H9 (cell line): ENCODE data around the gene DAPK1. TPM values are rescaled to one million over a fixed set of nuclear protein-coding genes. Genes with fewer than 3 reads are reported as not detected.
A peak's percentile ranks its signal among the peaks of the same experiment; 100 is the strongest.

ENCODE experiments used
- DNase-seq: peaks from one replicate; pipeline ENCODE4 v3.0.0-alpha.2; 2017
- H2AFZ ChIP-seq: one replicate; pipeline ENCODE4 v1.6.1; 2013; ENCODE audit warnings: mild to moderate bottlenecking, low read length, control low read depth, moderate library complexity
- H2AK5ac ChIP-seq: 2 replicates; pipeline ENCODE4 v1.6.1; 2013; ENCODE audit warnings: low read length, control low read depth, mixed read lengths; ENCODE audit not compliant: insufficient read length
- H2BK120ac ChIP-seq: one replicate; pipeline ENCODE4 v1.6.1; 2013; ENCODE audit warnings: low read depth, mild to moderate bottlenecking, low read length, control low read depth, inconsistent platforms; ENCODE audit not compliant: poor library complexity, severe bottlenecking
- H2BK12ac ChIP-seq: 2 replicates; pipeline ENCODE4 v1.6.1; 2013; ENCODE audit warnings: low read length, control low read depth, mixed read lengths, low read depth; ENCODE audit not compliant: insufficient read length
- H2BK15ac ChIP-seq: 2 replicates; pipeline ENCODE4 v1.6.1; 2013; ENCODE audit warnings: low read depth, low read length, control low read depth
- H2BK20ac ChIP-seq: one replicate; pipeline ENCODE4 v1.6.1; 2013; ENCODE audit warnings: low read depth, mild to moderate bottlenecking, low read length, control low read depth, inconsistent platforms; ENCODE audit not compliant: poor library complexity, severe bottlenecking
- H2BK5ac ChIP-seq: 2 replicates; pipeline ENCODE4 v1.6.1; 2013; ENCODE audit warnings: low read length, control low read depth, mixed read lengths; ENCODE audit not compliant: insufficient read length
- H3K14ac ChIP-seq: 2 replicates; pipeline ENCODE4 v1.6.1; 2013; ENCODE audit warnings: low read length, control low read depth; ENCODE audit not compliant: insufficient read depth
- H3K18ac ChIP-seq: 2 replicates; pipeline ENCODE4 v1.6.1; 2013; ENCODE audit warnings: low read depth, mild to moderate bottlenecking, mixed read lengths, low read length, control low read depth; ENCODE audit not compliant: insufficient read length
- H3K23ac ChIP-seq: 2 replicates; pipeline ENCODE4 v1.6.1; 2013; ENCODE audit warnings: low read length, control low read depth, mixed read lengths, low read depth; ENCODE audit not compliant: insufficient read length
- H3K23me2 ChIP-seq: 2 replicates; pipeline ENCODE4 v1.6.1; 2013; ENCODE audit warnings: low read depth, mild to moderate bottlenecking, mixed read lengths, low read length, control low read depth; ENCODE audit not compliant: insufficient read length, poor library complexity, severe bottlenecking
- H3K27ac ChIP-seq: 2 replicates; pipeline ENCODE4 v1.5.1; 2013; ENCODE audit warnings: low read length, control low read depth, mixed read lengths, low read depth; ENCODE audit not compliant: insufficient read length
- H3K27me3 ChIP-seq: 2 replicates; pipeline ENCODE4 v1.6.1; 2013; ENCODE audit warnings: low read length, control low read depth, inconsistent platforms; ENCODE audit not compliant: insufficient read depth
- H3K4ac ChIP-seq: 2 replicates; pipeline ENCODE4 v1.6.1; 2013; ENCODE audit warnings: low read depth, mild to moderate bottlenecking, control low read depth, inconsistent platforms, low read length, moderate library complexity
- H3K4me1 ChIP-seq: 2 replicates; pipeline ENCODE4 v1.6.1; 2013; ENCODE audit warnings: low read length, control low read depth, inconsistent platforms; ENCODE audit not compliant: insufficient read depth
- H3K4me2 ChIP-seq: 2 replicates; pipeline ENCODE4 v1.6.1; 2013; ENCODE audit warnings: low read length, control low read depth, mixed read lengths; ENCODE audit not compliant: insufficient read length, insufficient read depth
- H3K56ac ChIP-seq: 2 replicates; pipeline ENCODE4 v1.6.1; 2013; ENCODE audit warnings: low read depth, mild to moderate bottlenecking, mixed read lengths, low read length, control low read depth; ENCODE audit not compliant: insufficient read length
- H3K79me1 ChIP-seq: 2 replicates; pipeline ENCODE4 v1.6.1; 2013; ENCODE audit warnings: low read depth, mild to moderate bottlenecking, moderate library complexity, low read length, control low read depth, inconsistent platforms; ENCODE audit not compliant: insufficient read depth, poor library complexity, severe bottlenecking
- H3K79me2 ChIP-seq: 2 replicates; pipeline ENCODE4 v1.6.1; 2013; ENCODE audit warnings: low read length, control low read depth, inconsistent platforms; ENCODE audit not compliant: insufficient read depth
- H3K9ac ChIP-seq: 2 replicates; pipeline ENCODE4 v1.6.1; 2013; ENCODE audit warnings: low read length, control low read depth, mixed read lengths; ENCODE audit not compliant: insufficient read length; ENCODE audit errors: extremely low read depth
- H3K9me3 ChIP-seq: one replicate; pipeline ENCODE4 v1.6.1; 2013; ENCODE audit warnings: low read depth, low read length, inconsistent platforms; ENCODE audit not compliant: control insufficient read depth
- H3T11ph ChIP-seq: one replicate; pipeline ENCODE4 v1.6.1; 2013; ENCODE audit warnings: mild to moderate bottlenecking, low read length, control low read depth, inconsistent platforms
- H4K20me1 ChIP-seq: one replicate; pipeline ENCODE4 v1.6.1; 2013; ENCODE audit not compliant: control insufficient read depth, insufficient read length, insufficient read depth
- H4K5ac ChIP-seq: 2 replicates; pipeline ENCODE4 v1.6.1; 2013; ENCODE audit warnings: low read depth, mild to moderate bottlenecking, mixed read lengths, low read length, control low read depth; ENCODE audit not compliant: insufficient read length
- H4K8ac ChIP-seq: replicated peaks from 2 replicates; pipeline ENCODE4 v1.6.1; 2013; ENCODE audit warnings: low read length, control low read depth, mixed read lengths, low read depth; ENCODE audit not compliant: insufficient read length
- H4K91ac ChIP-seq: 2 replicates; pipeline ENCODE4 v1.6.1; 2013; ENCODE audit warnings: low read depth, mild to moderate bottlenecking, moderate library complexity, mixed read lengths, low read length, control low read depth; ENCODE audit not compliant: insufficient read length
- H3K27ac Mint-ChIP-seq, 3 experiments: 2 replicates in 2 of 3; 3 replicates in 1 of 3; pipeline ENCODE4 v1.8.0; 2020 to 2021; ENCODE audit warnings: mixed read lengths in 3 of 3, mild to moderate bottlenecking in 1 of 3, moderate library complexity in 1 of 3
- H3K27me3 Mint-ChIP-seq: 2 replicates; pipeline ENCODE4 v1.8.0; 2021; ENCODE audit warnings: low read depth, mild to moderate bottlenecking, moderate library complexity, mixed read lengths
- H3K36me3 Mint-ChIP-seq, 3 experiments: 2 replicates in 2 of 3; 3 replicates in 1 of 3; pipeline ENCODE4 v1.8.0; 2020 to 2021; ENCODE audit warnings: low read depth in 3 of 3, mixed read lengths in 3 of 3; ENCODE audit not compliant: insufficient read depth in 1 of 3
- H3K4me1 Mint-ChIP-seq, 2 experiments: 2 replicates each; pipeline ENCODE4 v1.8.0; 2020; ENCODE audit warnings: mixed read lengths in 2 of 2
- H3K4me3 Mint-ChIP-seq, 2 experiments: 2 replicates in 1 of 2; 3 replicates in 1 of 2; pipeline ENCODE4 v1.8.0; 2020 to 2021; ENCODE audit warnings: mild to moderate bottlenecking in 2 of 2, mixed read lengths in 2 of 2, moderate library complexity in 1 of 2
- H3K9me3 Mint-ChIP-seq, 2 experiments: 2 replicates in 1 of 2; 3 replicates in 1 of 2; pipeline ENCODE4 v1.8.0; 2020; ENCODE audit warnings: mild to moderate bottlenecking in 2 of 2, mixed read lengths in 2 of 2, moderate library complexity in 1 of 2
- WGBS: extraction: QIAGEN DNeasy Blood & Tissue Kit; methylation state at CpG from one replicate; pipeline ENCODE4 v1.1.7; 2013; ENCODE audit warnings: missing lambda C conversion rate, low lambda C conversion rate, mixed read lengths; ENCODE audit not compliant: insufficient read length; ENCODE audit errors: extremely low coverage; 5-methylcytosine and 5-hydroxymethylcytosine counted together
- total RNA-seq: library from RNA; stranded (reverse); gene quantifications from 2 replicates; pipeline ENCODE4 v1.2.1, GENCODE V29; 2021
- TF ChIP-seq, protein P1 (sequence below): fragments of 200-600 bp; sonication (generic); conservative IDR thresholded peaks from 3 replicates; pipeline ENCODE4 v1.8.0; 2021; ENCODE audit warnings: antibody characterized with exemption, mild to moderate bottlenecking

Gene DAPK1
- total RNA-seq, 1 experiment from 2014 or later, result 79.4 TPM

- Histone ChIP-seq H3K4me1 (peaks cover 16% of the 10 kb centered on the region; the same call in 1 of the 2 replicates), H3K79me1 (peaks cover 6% of the 10 kb centered on the region), H3K18ac (no peak overlapping the region), H3K27me3 (no peaks in the 10 kb centered on the region), H3K27ac (no peak overlapping the region), H3K9me3 (no peaks in the 10 kb centered on the region), H4K20me1 (no peaks in the 10 kb centered on the region), H2BK15ac (no peak overlapping the region), H3K23ac (no peak overlapping the region), H3K9ac (no peak overlapping the region), H3K4me2 (no peak overlapping the region), H3K23me2 (no peaks in the 10 kb centered on the region), H4K5ac (no peak overlapping the region), H2BK12ac (no peak overlapping the region), H2BK20ac (no peak overlapping the region), H2AK5ac (no peak overlapping the region), H4K91ac (no peak overlapping the region), H2BK120ac (no peak overlapping the region), H3K79me2 (peaks cover 8% of the 10 kb centered on the region; the same call in 1 of the 2 replicates), H3T11ph (no peak overlapping the region), H2AFZ (no peak overlapping the region), H3K56ac (no peak overlapping the region), H3K4ac (no peak overlapping the region), H2BK5ac (no peak overlapping the region), H3K14ac (no peak overlapping the region), H4K8ac (no peak overlapping the region)
- TF ChIP-seq, protein P1, sequence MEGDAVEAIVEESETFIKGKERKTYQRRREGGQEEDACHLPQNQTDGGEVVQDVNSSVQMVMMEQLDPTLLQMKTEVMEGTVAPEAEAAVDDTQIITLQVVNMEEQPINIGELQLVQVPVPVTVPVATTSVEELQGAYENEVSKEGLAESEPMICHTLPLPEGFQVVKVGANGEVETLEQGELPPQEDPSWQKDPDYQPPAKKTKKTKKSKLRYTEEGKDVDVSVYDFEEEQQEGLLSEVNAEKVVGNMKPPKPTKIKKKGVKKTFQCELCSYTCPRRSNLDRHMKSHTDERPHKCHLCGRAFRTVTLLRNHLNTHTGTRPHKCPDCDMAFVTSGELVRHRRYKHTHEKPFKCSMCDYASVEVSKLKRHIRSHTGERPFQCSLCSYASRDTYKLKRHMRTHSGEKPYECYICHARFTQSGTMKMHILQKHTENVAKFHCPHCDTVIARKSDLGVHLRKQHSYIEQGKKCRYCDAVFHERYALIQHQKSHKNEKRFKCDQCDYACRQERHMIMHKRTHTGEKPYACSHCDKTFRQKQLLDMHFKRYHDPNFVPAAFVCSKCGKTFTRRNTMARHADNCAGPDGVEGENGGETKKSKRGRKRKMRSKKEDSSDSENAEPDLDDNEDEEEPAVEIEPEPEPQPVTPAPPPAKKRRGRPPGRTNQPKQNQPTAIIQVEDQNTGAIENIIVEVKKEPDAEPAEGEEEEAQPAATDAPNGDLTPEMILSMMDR, result no peak
- Mint-ChIP-seq H3K27ac (peak overlapping the region in 2 of 3 experiments; percentile 12 to 67; a peak in 2 of 7 replicates), H3K36me3 (peaks cover 0 to 7% (median 0%) of the 10 kb centered on the region in 3 experiments; a peak in 4 of 7 replicates), H3K4me3 (no peak overlapping the region; a peak in 1 of 5 replicates), H3K4me1 (peaks cover 50 to 54% of the 10 kb centered on the region in 2 experiments), H3K27me3 (no peaks in the 10 kb centered on the region), H3K9me3 (no peaks in the 10 kb centered on the region)
- peak; percentile 43 for DNase-seq
- WGBS, result no CpG with 5 or more reads among the region's 7 CpGs
Measured at GRCh38 chr9:87529671-87530070, 32.0 kb downstream of the DAPK1 start.
